ENCODE measurements around the gene RANBP10.

DNA sequence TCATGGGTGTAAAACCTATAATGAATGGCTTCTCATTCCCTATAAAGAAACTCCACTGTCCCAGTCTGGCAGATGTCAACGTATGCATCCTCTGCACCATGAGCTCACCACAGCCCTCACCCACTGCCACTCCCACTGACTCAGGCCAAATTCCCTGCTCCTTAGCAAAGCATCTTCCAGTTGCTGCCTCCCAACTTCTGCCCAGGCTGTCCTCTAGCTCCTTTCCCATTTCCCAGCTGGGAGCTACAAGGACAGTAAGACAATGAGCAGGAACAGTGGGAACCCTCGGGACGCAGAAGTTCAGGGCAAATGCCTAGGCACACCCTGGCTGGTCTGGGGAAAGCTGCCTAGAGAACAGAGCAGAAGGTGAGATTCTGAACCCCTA lies 26.7 kb upstream of the RANBP10 start:
- TF ChIP-seq ZNF331 (CRISPR knock-in tag; IDR thresholded peaks at IDR 0.05; ENCODE audit: low read depth): no peak
- TF ChIP-seq, protein P1, sequence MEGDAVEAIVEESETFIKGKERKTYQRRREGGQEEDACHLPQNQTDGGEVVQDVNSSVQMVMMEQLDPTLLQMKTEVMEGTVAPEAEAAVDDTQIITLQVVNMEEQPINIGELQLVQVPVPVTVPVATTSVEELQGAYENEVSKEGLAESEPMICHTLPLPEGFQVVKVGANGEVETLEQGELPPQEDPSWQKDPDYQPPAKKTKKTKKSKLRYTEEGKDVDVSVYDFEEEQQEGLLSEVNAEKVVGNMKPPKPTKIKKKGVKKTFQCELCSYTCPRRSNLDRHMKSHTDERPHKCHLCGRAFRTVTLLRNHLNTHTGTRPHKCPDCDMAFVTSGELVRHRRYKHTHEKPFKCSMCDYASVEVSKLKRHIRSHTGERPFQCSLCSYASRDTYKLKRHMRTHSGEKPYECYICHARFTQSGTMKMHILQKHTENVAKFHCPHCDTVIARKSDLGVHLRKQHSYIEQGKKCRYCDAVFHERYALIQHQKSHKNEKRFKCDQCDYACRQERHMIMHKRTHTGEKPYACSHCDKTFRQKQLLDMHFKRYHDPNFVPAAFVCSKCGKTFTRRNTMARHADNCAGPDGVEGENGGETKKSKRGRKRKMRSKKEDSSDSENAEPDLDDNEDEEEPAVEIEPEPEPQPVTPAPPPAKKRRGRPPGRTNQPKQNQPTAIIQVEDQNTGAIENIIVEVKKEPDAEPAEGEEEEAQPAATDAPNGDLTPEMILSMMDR (conservative IDR thresholded peaks at IDR 0.05; ENCODE audit: low read depth in 2 of 2): no peak
- no peak for TF ChIP-seq POLR2AphosphoS5 (IDR thresholded peaks at IDR 0.05; ENCODE audit: low read depth)
- no peak for TF ChIP-seq JUNB (IDR thresholded peaks at IDR 0.05; ENCODE audit: unreplicated experiment)
- TF ChIP-seq CREB1 (CRISPR knock-in tag; IDR thresholded peaks at IDR 0.05; ENCODE audit: low read depth): no peak
- TF ChIP-seq EZH2 (IDR thresholded peaks at IDR 0.05; ENCODE audit: low read depth, unreplicated experiment): no peak
- no peak for TF ChIP-seq REST (IDR thresholded peaks at IDR 0.05; ENCODE audit: unreplicated experiment)
- TF ChIP-seq, protein P2, sequence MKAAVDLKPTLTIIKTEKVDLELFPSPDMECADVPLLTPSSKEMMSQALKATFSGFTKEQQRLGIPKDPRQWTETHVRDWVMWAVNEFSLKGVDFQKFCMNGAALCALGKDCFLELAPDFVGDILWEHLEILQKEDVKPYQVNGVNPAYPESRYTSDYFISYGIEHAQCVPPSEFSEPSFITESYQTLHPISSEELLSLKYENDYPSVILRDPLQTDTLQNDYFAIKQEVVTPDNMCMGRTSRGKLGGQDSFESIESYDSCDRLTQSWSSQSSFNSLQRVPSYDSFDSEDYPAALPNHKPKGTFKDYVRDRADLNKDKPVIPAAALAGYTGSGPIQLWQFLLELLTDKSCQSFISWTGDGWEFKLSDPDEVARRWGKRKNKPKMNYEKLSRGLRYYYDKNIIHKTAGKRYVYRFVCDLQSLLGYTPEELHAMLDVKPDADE (IDR thresholded peaks at IDR 0.05): no peak
- no peak for TF ChIP-seq EZH2phosphoT487 (IDR thresholded peaks at IDR 0.05; ENCODE audit: unreplicated experiment)
- no peak for TF ChIP-seq NANOG (IDR thresholded peaks at IDR 0.05; ENCODE audit: borderline replicate concordance)
- no peak for TF ChIP-seq ZNF114 (CRISPR knock-in tag; IDR thresholded peaks at IDR 0.05)
